Measurements from ENCODE around the gene ACBD4.

The ACBD4 gene

GRCh38 chr17:45104907-45105624 is 30.4 kb upstream of the ACBD4 start:
- no peak for DNase-seq

GRCh38 chr17:45106096-45106495 is 29.4 kb upstream of the ACBD4 start:
- DNase-seq, result no peak

- DNase-seq, result no peak
Observed at GRCh38 chr17:45106582-45106981, 28.9 kb upstream of the ACBD4 start.

- no peak for DNase-seq
Observed at GRCh38 chr17:45107293-45108010, 28.0 kb upstream of the ACBD4 start.

- no peak for DNase-seq
Observed at GRCh38 chr17:45108051-45108450, 27.4 kb upstream of the ACBD4 start.

- DNase-seq, result no peak
Observed at GRCh38 chr17:45108595-45109521, 26.6 kb upstream of the ACBD4 start.

GRCh38 chr17:45110676-45111611 is 24.5 kb upstream of the ACBD4 start:
- no peak for DNase-seq

GRCh38 chr17:45111850-45112249 is 23.6 kb upstream of the ACBD4 start:
- DNase-seq, result no peak

- DNase-seq, result no peak
Observed at GRCh38 chr17:45112559-45113423, 22.7 kb upstream of the ACBD4 start.

- DNase-seq, result no peak
Observed at GRCh38 chr17:45113424-45113754, 22.1 kb upstream of the ACBD4 start.

- no peak for DNase-seq
Observed at GRCh38 chr17:45114117-45114932, 21.2 kb upstream of the ACBD4 start.

GRCh38 chr17:45115015-45115625 is 20.4 kb upstream of the ACBD4 start:
- DNase-seq, result no peak

GRCh38 chr17:45115871-45116270 is 19.6 kb upstream of the ACBD4 start:
- DNase-seq, result no peak

GRCh38 chr17:45116434-45117016 is 19.0 kb upstream of the ACBD4 start:
- DNase-seq, result no peak

GRCh38 chr17:45117334-45117733 is 18.2 kb upstream of the ACBD4 start:
- no peak for DNase-seq

GRCh38 chr17:45117848-45118646 is 17.4 kb upstream of the ACBD4 start:
- no peak for DNase-seq

GRCh38 chr17:45118691-45119090 is 16.8 kb upstream of the ACBD4 start:
- DNase-seq, result no peak

- no peak for DNase-seq
Observed at GRCh38 chr17:45119964-45120363, 15.5 kb upstream of the ACBD4 start.

GRCh38 chr17:45120558-45120957 is 14.9 kb upstream of the ACBD4 start:
- no peak for DNase-seq

Measured in hematopoietic multipotent progenitor cell treated with erythropoietin and hydrocortisone succinate and interleukin-3 and kit ligand, for 6 days (in vitro differentiated cells).